LNCaP clone FGC (cell line): Measurements from ENCODE around the gene SULT1E1.

Experiments
- DNase-seq: peaks from one replicate; pipeline ENCODE4 v3.0.0-alpha.2; 2011; ENCODE audit warnings: low read depth
- H3K4me3 ChIP-seq: 2 replicates; pipeline ENCODE4 v1.5.1; 2011; ENCODE audit warnings: mild to moderate bottlenecking, low read depth, low read length, control low read depth
- TF ChIP-seq, protein P1 (sequence below): IDR thresholded peaks from 2 replicates; pipeline ENCODE4 v1.5.1; 2012; ENCODE audit warnings: mild to moderate bottlenecking; ENCODE audit not compliant: control insufficient read depth, insufficient read depth; ENCODE audit errors: extremely low read depth

Gene SULT1E1

GRCh38 chr4:69861756-69862155, 1.8 kb upstream of the SULT1E1 start:
- no peak overlapping the region for H3K4me3 ChIP-seq
- TF ChIP-seq, protein P1, sequence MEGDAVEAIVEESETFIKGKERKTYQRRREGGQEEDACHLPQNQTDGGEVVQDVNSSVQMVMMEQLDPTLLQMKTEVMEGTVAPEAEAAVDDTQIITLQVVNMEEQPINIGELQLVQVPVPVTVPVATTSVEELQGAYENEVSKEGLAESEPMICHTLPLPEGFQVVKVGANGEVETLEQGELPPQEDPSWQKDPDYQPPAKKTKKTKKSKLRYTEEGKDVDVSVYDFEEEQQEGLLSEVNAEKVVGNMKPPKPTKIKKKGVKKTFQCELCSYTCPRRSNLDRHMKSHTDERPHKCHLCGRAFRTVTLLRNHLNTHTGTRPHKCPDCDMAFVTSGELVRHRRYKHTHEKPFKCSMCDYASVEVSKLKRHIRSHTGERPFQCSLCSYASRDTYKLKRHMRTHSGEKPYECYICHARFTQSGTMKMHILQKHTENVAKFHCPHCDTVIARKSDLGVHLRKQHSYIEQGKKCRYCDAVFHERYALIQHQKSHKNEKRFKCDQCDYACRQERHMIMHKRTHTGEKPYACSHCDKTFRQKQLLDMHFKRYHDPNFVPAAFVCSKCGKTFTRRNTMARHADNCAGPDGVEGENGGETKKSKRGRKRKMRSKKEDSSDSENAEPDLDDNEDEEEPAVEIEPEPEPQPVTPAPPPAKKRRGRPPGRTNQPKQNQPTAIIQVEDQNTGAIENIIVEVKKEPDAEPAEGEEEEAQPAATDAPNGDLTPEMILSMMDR: no peak
- no peak for DNase-seq

DNA sequence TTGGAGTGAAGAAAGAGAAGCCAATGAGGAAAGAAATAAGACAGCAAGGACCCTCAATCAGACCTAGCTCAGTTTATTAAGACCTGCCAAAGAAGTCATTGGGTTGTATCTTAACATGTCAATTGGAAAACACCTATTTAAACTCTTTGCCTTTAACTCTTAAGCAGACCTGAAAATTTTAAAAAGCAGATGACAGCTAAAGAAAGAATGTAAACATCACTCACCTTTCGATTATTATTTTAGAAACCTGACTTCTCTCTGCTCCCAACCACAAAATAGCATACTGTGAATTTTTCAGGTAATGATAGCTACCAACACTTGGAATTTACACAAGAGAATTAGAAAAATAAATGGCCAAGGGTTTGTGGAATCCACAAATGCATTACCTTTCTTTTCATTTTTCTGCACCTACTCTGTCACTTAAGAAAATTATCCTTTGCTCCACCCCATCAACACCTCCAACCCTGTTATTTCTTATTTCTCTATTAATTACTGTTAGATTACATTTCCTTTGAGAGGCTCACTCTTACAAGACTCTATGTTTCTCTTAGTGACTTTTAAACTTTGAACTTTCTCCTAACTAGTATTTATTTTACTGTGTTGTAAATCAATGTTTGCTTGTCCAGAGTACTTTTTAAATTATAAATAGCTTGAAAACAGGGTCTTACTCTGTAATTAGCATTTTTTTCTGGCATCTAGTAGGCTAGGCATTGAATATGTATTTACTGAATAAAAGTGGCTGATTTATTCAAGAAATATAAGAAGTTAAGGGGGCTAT, 765 bp upstream of the SULT1E1 start:
- H3K4me3 ChIP-seq: no peak overlapping the region
- TF ChIP-seq, protein P1: no peak
- DNase-seq: no peak

DNA sequence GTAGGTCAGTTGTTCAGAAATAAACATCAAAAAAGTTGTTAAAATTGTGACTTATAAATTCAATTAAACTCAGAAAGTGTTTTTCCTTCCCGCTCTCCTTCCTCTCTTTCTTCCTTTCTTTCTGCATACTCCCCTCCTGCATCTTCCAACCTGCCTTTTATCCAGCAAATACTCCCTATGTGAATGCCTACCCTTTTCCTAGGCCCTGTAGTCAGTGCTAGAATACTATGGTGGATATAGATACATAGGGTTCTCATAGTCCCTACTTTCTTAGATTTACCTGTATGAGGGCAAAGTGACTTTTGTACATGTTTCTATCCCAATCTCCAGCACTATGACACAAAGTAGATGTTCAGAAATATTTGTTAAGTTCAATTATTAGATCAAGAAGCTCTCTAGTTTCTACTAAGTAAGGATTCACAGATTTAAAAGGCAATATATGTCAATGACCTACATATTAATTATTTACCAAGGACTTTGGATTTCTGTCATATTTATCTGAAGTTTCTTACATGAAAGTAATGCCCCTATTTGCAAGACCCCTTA, 732 bp downstream of the SULT1E1 start:
- TF ChIP-seq, protein P1: no peak
- H3K4me3 ChIP-seq: no peak overlapping the region
- no peak for DNase-seq

DNA sequence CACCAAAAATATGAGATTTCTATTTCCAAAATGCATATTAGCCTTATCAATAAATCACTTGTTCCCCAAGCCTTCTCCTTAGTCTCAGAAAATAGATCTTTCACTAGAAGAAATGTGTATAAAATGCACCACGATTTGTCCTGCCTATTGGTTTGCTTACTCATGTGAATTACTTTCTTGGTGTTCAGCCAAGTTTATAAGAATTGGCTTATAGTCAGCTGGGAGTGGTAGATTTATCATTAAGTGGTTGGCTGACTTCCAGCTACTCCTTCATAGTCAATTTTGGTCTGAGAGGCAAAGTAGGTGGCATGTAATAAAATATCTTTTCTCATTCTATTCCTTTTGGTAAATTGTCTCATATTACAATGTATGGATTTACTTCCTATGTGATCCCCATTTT, 1.3 kb downstream of the SULT1E1 start:
- no peak for DNase-seq
- TF ChIP-seq, protein P1: no peak

GRCh38 chr4:69855822-69856221, 4.1 kb downstream of the SULT1E1 start:
- H3K4me3 ChIP-seq: no peak overlapping the region
- DNase-seq: no peak
- TF ChIP-seq, protein P1: no peak

More for the DNA sequence above, 1.3 kb downstream of the SULT1E1 start:
- no peak overlapping the region for H3K4me3 ChIP-seq

DNA sequence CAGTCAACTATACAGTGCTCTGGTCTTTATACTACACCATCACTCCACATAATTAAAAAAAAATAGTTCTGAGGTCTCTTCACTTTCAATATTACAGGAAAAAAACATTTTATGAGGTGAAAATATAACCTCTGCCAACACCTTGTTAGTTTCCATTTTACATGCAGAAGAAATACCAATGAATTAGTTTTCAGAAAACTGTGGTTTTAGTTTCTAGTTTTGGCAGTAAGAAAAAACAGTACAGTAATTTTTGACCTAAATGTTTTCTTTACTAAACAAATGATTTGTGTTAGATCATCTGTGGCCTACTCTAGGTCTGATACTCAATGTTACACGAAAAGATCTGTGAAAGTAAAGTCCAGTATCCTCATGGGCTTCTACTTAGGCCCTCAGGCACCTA, 10.0 kb downstream of the SULT1E1 start:
- no peak overlapping the region for H3K4me3 ChIP-seq
- TF ChIP-seq, protein P1: no peak
- DNase-seq: no peak
